ENCODE data around the gene EIF2B5.
A peak's percentile ranks its signal among the peaks of the same experiment; 100 is the strongest.

The EIF2B5 gene

DNA sequence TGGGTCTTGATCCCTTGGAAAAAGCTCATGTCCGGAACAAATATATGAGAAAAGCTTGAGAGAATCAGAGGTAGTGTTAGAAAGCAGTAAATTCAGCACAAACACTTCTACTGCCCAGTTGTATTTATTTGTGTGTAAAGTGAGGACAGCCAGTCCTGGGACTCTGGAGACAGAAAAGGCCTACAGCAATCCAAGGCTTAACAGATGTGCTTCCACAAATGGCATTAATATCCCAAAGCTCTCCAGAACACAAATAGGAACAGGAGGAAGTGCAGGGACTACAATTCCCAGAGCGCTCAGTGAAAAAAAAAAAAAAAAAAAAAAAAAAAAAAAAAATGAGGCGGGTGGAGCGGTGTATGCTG lies 39.1 kb downstream of the EIF2B5 start:
- DNase-seq (ENCODE audit: low read depth) = no peak

DNA sequence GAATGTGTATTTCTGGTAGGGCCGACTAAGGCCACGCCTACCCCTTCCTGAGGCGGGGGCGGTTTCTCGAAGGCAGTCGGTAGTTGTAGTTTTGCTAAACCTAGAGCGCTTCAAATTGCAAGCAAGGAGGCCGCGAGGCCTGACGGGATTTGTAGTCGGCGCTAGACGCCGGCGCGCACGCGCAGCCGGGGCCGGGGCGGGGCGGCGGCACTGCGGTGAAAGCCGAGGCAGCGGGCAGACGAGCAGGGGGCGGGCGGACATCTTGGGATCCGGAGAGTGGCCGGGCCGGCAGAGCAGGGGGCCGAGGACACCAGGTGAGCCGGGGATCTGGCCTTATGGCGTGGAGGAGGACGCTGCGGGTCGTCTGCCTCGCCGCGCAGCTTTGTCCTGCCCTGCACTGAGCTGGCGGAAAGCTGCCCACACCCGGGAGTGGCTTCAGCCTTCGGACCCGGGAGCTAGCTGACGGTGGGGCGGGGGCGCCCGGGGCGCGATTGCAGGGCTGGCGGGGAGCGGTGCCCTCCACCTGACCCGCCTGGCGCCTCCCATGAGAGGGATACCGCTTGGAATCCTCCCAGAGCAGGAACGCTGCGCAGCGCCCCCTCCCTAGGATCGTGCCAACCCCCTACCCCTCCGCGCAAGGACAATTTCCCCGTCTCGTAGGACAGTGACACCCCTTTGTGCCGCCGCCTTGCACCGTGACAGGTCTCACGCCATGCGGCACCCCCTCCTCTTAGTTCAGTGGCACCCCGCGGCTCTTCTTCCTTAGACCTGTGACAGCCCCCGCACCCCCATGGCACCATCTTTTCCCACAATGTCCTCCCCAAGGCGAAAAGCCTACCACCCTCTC lies 39.7 kb downstream of the EIF2B5 start, which contains the start of gene AP2M1:
Gene AP2M1, plus strand, starts transcription at position 210 of the 847 bp plus-strand sequence. CDS start 2,139 bp downstream, outside the sequence.
- peak; percentile 100 for DNase-seq (ENCODE audit: low read depth)

DNA sequence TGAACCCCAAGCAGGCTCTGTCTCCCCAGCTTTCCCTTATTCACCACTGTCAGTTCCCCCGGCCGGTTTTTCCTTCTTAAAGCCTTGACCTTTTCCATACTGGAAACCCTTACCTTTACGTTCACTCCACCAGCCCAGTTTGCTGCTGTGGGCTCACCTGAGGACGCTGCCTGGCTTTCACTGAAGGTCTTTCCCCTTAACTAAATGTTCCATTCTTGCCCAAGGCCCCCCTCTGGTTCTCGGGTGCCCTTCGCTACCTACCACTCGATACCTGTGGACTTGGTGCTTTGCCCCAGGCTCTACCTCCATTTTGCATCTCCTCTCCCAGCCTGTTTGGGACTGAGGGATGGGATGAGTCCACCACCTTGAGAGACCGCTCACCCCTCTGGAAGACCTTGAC lies 40.3 kb downstream of the EIF2B5 start:
- no peak for DNase-seq (ENCODE audit: low read depth)

DNA sequence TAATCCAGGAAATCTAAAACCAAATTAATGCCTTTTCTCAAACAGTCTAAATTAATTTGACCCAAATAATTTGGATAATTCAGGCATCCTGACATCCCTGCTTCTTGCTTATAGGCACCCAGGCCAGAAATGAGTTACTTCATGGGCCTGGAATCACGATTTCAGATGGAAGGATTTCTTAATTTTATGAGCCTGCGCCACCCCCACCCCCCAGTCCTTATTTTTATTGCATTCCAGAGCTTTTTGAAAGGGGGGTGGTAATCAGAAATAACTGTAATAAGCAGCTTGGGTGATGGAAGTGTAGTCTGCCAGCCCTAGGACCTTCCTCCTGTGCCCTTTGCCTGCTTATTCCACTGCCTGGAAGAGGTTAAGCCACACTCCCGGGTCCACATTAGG lies 40.8 kb downstream of the EIF2B5 start:
- peak; percentile 73 for DNase-seq (ENCODE audit: low read depth)

DNA sequence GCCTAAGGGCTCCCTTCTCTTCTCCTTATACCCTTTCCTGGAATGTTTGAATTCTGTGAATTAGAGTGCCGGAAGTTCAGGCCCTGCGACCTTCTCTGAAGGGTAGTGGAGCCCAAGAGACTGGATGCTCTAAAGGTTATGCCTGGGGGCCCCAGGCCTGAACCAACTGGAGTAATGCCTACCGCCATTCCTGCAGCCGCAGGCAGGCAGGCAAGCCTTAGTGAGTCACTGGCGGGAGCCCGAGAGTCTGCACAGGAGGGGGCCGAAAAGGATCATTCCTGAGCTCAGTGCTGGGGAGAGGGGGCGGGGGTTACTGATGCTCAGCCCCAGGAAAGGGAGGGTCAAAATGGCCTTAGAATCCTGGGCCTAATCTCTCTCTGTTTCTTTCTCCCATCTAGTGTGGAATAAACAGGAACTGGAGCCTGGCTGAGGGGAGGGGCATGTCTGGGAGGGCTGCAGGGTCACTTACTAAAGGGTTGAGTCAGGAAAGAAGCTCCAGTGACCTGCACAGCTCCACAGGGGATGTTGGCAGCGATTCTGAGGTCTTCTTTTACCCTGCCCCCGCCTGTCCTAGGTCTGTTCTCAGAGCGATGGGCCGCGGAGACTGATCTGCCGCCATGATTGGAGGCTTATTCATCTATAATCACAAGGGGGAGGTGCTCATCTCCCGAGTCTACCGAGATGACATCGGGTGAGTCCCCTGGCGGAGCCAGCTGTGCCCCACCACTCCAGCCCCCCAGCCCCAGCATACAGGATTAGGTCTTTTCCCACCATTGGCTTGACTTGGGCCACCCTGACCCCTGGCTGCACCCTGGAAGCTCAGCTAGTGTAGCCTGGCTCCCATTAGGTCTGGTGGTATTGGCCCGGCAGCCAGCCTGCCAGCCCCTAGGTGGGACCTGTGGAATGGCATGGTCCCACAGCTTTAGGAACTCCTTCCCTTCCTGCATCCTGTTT lies 41.5 kb downstream of the EIF2B5 start:
- DNase-seq (ENCODE audit: low read depth) = peak; percentile 99

DNA sequence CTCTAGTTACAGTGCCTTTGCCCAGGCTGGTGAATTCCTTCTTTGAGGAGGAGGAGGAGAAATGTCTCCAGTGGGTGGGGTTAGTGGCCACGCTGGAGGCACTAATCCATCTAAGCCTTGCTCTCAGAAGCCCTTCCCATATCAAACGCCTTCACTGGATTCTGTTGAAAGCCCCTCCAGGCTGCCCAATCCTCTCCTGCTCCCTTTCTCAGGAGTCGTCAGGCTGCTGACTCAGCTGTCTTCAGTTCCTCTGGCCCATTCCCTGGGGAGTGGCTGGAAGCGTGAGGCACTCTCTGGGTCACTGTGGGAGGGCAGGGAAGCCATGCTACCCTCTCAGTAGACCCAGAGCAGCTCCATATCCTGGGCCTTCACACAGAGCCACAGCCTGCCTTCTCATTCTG lies 42.2 kb downstream of the EIF2B5 start:
- DNase-seq (ENCODE audit: low read depth) = peak; percentile 77

DNA sequence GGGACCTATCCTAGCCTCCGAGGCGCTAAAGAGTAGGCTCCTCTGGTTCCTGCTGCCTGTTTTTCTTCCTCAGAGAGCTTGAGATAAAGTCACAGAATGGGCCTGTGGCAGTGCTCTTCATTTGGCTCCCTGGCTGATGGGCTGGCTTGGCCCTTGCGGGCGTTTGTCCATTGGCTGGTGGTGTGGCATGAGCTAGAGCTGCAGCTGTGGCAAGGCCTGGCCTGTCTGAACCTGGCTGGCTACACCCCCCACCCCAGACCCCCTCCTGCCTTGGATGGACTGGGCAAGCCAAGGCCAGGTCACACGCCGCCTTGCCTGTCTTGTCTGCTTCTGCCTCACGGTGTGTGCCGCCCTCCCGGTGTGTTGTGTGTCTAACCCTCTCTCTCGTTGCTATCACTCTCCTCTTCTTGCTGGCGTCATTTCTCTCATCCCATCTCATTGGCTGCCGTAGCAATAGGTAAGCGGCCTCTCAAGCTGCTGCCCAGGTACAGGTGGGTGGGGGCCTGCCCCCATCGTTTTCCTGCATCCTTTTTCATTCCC lies 42.7 kb downstream of the EIF2B5 start:
- no peak for DNase-seq (ENCODE audit: low read depth)

DNA sequence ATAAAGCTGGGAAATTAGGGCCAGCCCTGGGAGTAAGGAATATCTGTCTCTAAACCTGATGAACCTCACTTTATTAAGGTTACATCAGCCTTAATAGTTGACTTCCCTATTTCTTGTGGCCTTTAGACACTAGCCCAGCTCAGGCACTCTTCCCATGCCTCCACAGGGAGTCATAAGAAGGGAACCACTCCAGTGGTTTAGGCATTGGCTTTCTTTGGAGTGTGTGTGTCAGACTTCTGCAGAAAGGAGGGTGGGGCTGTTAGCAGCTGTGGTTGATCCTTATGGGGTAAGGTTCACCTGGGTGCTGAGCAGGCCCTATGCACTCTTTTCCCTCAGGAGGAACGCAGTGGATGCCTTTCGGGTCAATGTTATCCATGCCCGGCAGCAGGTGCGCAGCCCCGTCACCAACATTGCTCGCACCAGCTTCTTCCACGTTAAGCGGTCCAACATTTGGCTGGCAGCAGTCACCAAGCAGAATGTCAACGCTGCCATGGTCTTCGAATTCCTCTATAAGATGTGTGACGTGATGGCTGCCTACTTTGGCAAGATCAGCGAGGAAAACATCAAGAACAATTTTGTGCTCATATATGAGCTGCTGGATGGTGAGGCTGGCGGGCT lies 43.5 kb downstream of the EIF2B5 start:
- DNase-seq (ENCODE audit: low read depth) = no peak

DNA sequence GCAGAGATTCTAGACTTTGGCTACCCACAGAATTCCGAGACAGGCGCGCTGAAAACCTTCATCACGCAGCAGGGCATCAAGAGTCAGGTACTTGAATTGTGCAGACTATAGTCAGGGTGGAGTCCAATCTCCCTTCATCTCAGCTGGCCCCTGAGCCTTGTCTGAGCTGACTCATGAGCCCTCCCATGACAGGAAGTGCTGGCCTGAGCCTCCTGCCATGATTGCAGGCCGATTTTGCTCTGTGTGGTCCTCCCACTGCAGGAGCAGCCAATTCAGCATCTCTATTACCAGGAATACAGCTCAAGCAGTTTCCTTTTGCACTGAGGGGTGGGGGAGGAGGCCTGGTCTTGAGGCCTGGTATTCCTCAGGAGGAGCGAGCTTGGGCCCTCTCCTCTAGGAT lies 45.0 kb downstream of the EIF2B5 start:
- peak; percentile 68 for DNase-seq (ENCODE audit: low read depth)

DNA sequence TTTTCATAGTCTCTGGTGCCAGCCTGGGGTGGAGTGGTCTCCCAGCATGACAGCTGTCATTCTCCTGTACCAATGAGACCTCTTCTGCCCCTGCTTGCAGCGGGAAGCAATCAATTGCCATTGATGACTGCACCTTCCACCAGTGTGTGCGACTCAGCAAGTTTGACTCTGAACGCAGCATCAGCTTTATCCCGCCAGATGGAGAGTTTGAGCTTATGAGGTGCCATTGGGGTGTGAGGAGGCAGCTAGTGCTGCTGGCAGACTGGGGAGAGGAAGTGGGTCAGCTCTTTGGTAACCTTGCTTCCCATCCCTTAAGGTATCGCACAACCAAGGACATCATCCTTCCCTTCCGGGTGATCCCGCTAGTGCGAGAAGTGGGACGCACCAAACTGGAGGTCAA lies 46.4 kb downstream of the EIF2B5 start:
- no peak for DNase-seq (ENCODE audit: low read depth)

DNA sequence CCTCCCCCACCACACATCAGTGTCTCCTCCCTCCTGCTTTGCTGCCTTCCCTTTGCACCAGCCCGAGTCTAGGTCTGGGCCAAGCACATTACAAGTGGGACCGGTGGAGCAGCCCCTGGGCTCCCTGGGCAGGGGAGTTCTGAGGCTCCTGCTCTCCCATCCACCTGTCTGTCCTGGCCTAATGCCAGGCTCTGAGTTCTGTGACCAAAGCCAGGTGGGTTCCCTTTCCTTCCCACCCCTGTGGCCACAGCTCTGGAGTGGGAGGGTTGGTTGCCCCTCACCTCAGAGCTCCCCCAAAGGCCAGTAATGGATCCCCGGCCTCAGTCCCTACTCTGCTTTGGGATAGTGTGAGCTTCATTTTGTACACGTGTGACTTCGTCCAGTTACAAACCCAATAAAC lies 48.5 kb downstream of the EIF2B5 start:
- no peak for DNase-seq (ENCODE audit: low read depth)

DNA sequence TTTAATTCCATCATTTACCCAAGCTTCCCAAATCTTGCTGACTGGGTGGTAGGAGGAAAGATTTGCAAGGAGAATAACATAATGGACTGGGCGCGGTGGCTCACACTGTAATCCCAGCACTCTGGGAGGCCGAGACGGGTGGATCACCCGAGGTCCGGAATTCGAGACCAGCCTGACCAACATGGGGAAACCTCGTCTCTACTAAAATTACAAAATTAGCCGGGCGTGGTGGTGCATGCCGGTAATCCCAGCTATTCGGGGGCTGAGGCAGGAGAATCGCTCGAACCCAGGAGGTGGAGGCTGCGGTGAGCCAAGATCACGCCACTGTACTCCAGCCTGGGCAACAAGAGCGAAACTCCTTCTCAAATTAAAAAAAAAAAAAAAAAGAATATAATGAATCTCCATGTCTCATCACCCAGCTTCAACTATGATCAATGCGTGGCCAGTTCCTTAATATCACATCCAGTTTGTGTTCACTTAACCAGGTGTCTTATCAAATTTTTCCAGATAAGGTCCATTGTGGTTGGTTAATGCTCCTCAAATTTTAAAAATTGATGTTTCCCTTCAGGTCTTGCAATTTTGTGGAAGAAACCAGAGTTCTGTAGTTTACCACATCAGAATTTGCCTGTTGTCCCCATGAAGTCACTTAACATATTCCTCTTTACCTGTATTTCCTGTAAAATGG lies 49.5 kb downstream of the EIF2B5 start:
- DNase-seq (ENCODE audit: low read depth) = no peak

DNA sequence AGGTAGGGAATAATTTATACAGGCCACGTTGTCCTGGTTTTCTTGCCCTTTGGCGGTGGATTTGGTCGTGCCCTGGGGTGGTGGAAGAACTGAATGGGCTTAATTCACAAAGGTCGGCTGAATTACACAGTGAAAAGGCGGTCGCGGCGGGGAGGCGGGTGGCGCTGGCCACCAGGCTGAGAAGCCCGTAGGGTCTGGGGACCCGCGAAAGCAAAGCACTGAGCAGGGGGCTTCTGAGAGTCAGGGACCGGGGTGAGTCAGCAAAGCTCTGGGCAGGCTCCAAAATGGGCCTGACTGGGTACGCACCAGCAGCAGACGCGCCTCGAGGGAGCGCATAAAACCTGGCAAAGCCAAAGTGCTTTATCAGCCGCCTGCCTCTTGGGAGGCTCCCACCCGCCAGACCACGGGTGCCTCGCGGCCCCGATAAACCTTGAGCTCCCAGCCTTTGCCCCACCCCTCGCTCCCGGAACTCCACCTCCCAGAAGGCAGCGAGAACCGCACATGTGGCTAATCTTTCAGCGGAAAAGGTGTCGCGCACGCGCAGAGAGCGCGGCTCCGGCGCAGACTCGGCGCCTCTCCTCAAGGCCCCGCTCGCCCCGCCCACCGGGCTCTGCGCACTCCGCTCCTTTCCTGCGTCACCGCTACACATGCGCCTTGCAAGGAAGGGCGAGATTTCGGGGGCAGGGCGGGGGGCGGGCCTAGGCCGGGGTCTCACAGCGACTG lies 50.5 kb downstream of the EIF2B5 start:
- peak; percentile 99 for DNase-seq (ENCODE audit: low read depth)

DNA sequence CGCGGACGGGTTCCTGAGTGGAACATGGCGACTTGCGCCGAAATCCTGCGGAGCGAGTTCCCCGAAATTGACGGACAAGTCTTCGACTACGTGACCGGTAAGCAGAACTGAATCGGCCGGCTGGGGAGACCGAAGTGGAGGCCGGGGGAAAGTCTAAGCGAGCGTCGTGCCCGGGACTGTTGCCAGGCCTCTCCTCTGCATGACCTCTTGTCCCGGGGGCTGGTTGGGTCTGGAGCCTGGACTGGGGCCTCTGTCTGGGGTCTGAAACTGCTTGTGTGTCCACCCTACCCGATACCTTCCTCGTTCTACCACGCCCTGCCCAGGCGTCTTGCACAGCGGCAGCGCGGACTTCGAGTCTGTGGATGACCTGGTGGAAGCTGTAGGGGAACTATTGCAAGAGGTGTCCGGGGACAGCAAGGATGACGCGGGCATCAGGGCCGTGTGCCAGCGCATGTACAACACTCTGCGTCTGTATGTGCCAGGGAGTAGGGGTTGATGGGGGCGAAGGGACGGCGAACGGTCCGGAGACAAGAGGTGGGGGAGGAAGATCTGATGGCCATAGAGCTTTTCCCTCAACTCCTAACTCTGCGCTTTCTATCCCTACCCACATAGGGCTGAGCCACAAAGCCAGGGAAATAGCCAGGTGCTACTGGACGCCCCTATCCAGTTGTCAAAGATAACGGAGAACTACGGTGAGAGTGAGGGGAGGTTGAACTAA lies 51.2 kb downstream of the EIF2B5 start, which contains the start of gene ABCF3:
Gene ABCF3, plus strand, starts transcription at position 16 of the 718 bp plus-strand sequence. Its CDS starts 9 bp downstream, at position 25.
- DNase-seq (ENCODE audit: low read depth) = peak; percentile 61

DNA sequence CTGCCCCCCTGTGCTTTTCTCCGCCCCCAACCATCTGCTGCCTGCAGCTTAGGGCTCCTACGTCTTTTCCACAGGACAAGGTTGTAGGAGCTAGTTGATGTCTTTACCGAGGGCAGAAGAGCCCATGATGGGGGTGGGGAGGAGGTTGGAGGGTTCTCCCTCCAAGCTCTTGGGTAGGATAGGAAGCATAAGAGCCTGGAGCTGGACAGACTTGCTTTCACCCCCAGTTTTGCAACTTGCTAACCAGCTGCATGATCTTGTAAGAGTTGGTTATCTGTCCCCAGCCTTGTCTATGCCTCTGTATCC lies 51.7 kb downstream of the EIF2B5 start:
- no peak for DNase-seq (ENCODE audit: low read depth)

DNA sequence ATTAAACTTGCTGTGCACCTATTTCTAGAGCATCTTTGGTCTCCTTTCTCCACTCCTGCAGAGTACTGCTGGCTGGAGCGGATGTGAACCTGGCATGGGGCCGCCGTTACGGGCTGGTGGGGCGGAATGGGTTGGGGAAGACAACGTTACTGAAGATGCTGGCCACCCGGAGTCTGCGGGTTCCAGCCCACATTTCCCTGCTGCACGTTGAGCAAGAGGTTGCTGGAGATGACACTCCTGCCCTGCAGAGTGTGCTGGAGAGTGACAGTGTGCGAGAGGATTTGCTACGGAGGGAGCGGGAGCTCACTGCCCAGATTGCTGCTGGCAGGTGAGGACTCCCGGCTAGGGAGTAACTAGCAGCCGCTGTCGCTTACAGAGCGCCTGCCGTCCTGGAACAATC lies 52.9 kb downstream of the EIF2B5 start:
- DNase-seq (ENCODE audit: low read depth) = no peak

DNA sequence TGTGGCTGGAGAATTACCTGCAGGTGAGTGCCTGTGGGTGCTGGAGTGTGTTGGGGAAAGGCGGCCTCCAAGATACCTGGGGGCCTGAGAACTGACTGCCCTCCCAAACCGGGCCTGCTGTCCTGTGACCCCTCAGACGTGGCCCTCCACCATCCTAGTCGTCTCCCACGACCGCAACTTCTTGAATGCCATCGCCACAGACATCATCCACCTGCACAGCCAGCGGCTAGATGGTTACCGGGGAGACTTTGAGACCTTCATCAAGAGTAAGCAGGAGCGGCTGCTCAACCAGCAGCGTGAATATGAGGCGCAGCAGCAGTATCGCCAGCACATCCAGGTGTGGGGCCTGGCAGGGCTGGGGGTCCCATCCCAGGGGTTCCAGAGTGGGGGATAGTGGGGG lies 54.3 kb downstream of the EIF2B5 start:
- DNase-seq (ENCODE audit: low read depth) = no peak

DNA sequence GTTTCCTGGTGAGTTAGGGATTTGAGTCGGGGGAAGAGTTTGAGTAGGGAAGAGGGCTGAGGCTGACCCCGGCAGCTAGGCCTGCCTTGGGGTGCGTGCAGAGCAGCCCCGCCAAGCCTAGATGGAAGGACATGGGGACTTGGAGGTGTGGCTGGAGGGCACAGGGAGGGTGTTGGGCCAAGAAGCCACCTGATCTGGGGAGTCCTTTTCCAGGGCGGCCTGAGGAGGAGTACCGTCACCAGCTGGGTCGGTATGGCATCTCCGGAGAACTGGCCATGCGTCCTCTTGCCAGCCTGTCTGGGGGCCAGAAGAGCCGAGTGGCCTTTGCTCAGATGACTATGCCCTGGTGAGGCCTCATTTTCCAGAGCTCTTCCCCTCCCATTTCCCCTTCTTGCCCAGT lies 57.7 kb downstream of the EIF2B5 start:
- no peak for DNase-seq (ENCODE audit: low read depth)

DNA sequence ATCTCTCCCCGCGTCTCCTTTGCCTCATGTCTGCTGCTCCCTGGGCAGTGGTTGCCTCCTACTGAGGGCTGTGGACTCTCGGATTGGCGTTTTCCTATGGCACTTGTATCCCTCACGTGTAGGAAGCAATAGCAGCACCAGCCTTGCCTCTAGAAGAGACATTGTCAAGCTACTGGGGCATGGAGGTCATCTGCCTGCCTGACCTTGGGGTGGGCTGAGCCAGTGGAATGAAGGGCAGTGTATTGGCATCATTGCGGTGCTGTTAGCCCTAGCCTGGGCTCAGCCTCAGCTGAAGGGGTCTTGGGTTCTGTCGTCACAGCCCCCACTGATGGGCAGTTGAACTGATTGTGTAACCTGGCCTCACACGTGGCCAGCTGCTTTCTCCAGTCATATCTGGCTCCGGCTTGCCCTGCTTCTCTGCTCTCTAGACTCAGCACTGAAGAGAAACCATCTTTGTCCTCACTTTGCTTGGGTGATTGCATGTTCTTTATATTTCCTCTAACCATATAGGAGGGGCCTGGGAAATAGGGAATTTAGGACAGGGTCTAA lies 58.9 kb downstream of the EIF2B5 start:
- DNase-seq (ENCODE audit: low read depth) = no peak

All from EH (cell line).